DOHH2 (cell line): ENCODE results near the gene NBDY.

ENCODE experiments used
- H3F3A ChIP-seq: fragments of 200-600 bp; sonication (generic), shearing (Covaris generic); 2 replicates; pipeline ENCODE4 v1.6.0; 2016; ENCODE audit warnings: antibody characterized with exemption, mild to moderate bottlenecking; ENCODE audit not compliant: control insufficient read depth, insufficient read depth
- H3K27ac ChIP-seq: fragments of 200-600 bp; sonication (generic); 2 replicates; pipeline ENCODE4 v1.5.1; 2014; ENCODE audit warnings: low read depth, mild to moderate bottlenecking, low read length, moderate library complexity
- H3K27me3 ChIP-seq: fragments of 200-600 bp; sonication (generic); 2 replicates; pipeline ENCODE4 v1.6.1; 2014; ENCODE audit warnings: mild to moderate bottlenecking, low read length, mixed read lengths; ENCODE audit not compliant: control insufficient read depth
- H3K36me3 ChIP-seq: fragments of 200-600 bp; sonication (generic); 2 replicates; pipeline ENCODE4 v1.6.1; 2014; ENCODE audit warnings: mild to moderate bottlenecking, low read length, moderate library complexity, mixed read lengths; ENCODE audit not compliant: control insufficient read depth
- H3K4me1 ChIP-seq: fragments of 200-600 bp; sonication (generic); 2 replicates; pipeline ENCODE4 v1.6.1; 2014; ENCODE audit warnings: mild to moderate bottlenecking, low read length, mixed read lengths; ENCODE audit not compliant: control insufficient read depth
- H3K4me2 ChIP-seq: fragments of 200-600 bp; sonication (generic); 2 replicates; pipeline ENCODE4 v1.6.0; 2014; ENCODE audit warnings: mild to moderate bottlenecking, low read length, moderate library complexity
- H3K4me3 ChIP-seq: fragments of 200-600 bp; sonication (generic); 2 replicates; pipeline ENCODE4 v1.5.1; 2014; ENCODE audit warnings: mild to moderate bottlenecking, low read length, mixed read lengths
- H3K79me2 ChIP-seq: fragments of 200-600 bp; sonication (generic); 2 replicates; pipeline ENCODE4 v1.6.1; 2014; ENCODE audit warnings: mild to moderate bottlenecking, low read length, mixed read lengths; ENCODE audit not compliant: control insufficient read depth
- H3K9me2 ChIP-seq: fragments of 200-600 bp; sonication (generic); replicated peaks from 2 replicates; pipeline ENCODE4 v1.6.1; 2014; ENCODE audit warnings: mild to moderate bottlenecking, low read length, mixed read lengths; ENCODE audit not compliant: control insufficient read depth
- H3K9me3 ChIP-seq: fragments of 200-600 bp; sonication (generic); 2 replicates; pipeline ENCODE4 v1.6.1; 2014; ENCODE audit warnings: antibody characterized with exemption, low read length, mixed read lengths; ENCODE audit not compliant: control insufficient read depth, insufficient read depth
- H4K20me1 ChIP-seq: fragments of 200-600 bp; sonication (generic); 2 replicates; pipeline ENCODE4 v1.6.0; 2014; ENCODE audit warnings: low read depth, mild to moderate bottlenecking, antibody characterized with exemption, low read length, moderate library complexity; ENCODE audit not compliant: control insufficient read depth, insufficient read depth
- EZH2phosphoT487 ChIP-seq: fragments of 200-600 bp; sonication (generic); IDR thresholded peaks from 2 replicates; pipeline ENCODE4 v1.6.1; 2017; ENCODE audit warnings: borderline replicate concordance, mild to moderate bottlenecking, antibody characterized with exemption, low read length, moderate library complexity, mixed read lengths
- TF ChIP-seq, protein P1 (sequence below): fragments of 200-600 bp; sonication (generic); IDR thresholded peaks from one replicate; pipeline ENCODE4 v1.5.1; 2014; ENCODE audit warnings: antibody characterized with exemption, mild to moderate bottlenecking, low read depth, low read length; ENCODE audit not compliant: poor library complexity, severe bottlenecking

Gene NBDY

DNA sequence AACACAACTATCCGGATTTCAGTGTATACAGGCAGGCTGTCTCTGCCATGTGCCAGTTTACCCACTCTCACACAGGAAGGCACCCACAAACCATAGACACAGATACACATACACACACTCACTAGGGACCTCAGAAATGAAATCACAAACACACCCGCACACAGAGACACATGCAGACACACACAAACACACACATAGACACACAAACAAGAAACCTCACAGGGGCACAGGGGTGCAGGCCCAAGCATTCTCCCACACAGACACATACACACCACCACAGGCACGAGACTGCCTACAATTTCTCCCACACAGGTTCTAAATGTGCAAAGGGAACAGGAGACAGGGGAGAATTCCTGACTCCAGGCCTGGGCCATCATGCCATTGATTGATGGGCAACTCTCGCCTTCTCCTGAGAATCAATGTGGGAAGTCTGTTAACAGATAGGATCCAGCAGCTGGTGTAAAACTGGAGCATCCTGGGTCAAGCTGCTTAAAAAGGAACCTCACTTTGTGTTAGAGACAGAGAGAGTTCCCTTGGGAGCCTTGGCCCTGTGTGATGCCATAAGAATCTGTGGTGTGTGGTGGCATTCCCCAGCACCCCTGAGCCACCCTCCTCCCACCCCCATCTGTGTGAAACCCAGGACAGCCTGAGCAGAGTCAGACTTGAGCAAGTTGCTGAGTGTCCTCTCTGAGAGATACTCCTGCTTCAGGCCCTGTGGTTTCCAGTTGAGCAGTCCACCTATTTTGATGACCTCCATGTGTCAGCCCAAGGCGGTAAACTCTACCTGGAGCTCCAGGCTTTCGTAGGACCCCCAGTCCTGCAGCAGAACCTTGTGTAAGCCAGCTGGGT lies 33.9 kb downstream of the NBDY start:
- Histone ChIP-seq H3K4me2 (0 out of 2 replicates have a peak overlapping the region, but pooled peaks have one; percentile 63), H3F3A (no peaks in the 10 kb centered on the region), H3K9me2 (no peaks in the 10 kb centered on the region), H4K20me1 (no peaks in the 10 kb centered on the region), H3K4me1 (peaks cover 35% of the 10 kb centered on the region), H3K36me3 (no peaks in the 10 kb centered on the region), H3K79me2 (no peaks in the 10 kb centered on the region), H3K9me3 (no peaks in the 10 kb centered on the region), H3K4me3 (no peak overlapping the region), H3K27me3 (no peaks in the 10 kb centered on the region), H3K27ac (no peak overlapping the region)
- no peak for TF ChIP-seq EZH2phosphoT487
- TF ChIP-seq, protein P1, sequence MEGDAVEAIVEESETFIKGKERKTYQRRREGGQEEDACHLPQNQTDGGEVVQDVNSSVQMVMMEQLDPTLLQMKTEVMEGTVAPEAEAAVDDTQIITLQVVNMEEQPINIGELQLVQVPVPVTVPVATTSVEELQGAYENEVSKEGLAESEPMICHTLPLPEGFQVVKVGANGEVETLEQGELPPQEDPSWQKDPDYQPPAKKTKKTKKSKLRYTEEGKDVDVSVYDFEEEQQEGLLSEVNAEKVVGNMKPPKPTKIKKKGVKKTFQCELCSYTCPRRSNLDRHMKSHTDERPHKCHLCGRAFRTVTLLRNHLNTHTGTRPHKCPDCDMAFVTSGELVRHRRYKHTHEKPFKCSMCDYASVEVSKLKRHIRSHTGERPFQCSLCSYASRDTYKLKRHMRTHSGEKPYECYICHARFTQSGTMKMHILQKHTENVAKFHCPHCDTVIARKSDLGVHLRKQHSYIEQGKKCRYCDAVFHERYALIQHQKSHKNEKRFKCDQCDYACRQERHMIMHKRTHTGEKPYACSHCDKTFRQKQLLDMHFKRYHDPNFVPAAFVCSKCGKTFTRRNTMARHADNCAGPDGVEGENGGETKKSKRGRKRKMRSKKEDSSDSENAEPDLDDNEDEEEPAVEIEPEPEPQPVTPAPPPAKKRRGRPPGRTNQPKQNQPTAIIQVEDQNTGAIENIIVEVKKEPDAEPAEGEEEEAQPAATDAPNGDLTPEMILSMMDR = no peak

DNA sequence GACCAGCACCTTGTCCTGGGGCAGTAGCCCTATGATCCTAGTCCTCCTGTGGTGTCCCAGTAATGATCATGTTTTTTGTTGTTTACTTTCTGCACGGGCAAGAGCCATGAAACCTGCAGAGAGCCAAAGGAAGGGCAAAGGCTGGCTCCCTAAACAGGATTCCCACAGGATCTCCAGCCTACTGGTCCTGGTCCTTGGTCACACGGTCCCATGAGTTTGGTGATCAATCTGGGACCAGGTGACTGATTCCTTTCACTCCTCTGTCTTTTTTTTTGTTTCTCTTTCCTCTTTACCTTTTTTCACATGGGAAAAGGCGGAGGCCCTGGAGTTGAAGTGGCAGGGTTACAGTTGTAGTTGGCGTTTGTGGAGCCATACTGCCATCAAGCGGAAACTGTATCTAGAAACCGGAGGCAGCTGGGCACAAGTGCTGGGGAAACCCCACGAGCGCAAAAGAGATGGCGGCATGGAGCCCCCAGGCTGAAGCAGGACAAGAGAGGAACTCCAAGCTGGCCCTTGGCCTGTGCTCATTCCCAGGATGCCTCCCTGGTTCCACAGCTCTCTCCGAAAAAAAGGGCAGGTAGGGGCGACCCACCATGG lies 34.6 kb downstream of the NBDY start:
- no peak for TF ChIP-seq EZH2phosphoT487
- Histone ChIP-seq H3F3A (no peaks in the 10 kb centered on the region), H3K9me2 (no peaks in the 10 kb centered on the region), H3K9me3 (no peaks in the 10 kb centered on the region), H3K36me3 (no peaks in the 10 kb centered on the region), H3K79me2 (no peaks in the 10 kb centered on the region), H3K4me1 (peaks cover 35% of the 10 kb centered on the region), H3K4me2 (peak overlapping the region; percentile 63), H4K20me1 (no peaks in the 10 kb centered on the region), H3K27ac (no peak overlapping the region), H3K4me3 (peak overlapping the region; percentile 56), H3K27me3 (no peaks in the 10 kb centered on the region)

DNA sequence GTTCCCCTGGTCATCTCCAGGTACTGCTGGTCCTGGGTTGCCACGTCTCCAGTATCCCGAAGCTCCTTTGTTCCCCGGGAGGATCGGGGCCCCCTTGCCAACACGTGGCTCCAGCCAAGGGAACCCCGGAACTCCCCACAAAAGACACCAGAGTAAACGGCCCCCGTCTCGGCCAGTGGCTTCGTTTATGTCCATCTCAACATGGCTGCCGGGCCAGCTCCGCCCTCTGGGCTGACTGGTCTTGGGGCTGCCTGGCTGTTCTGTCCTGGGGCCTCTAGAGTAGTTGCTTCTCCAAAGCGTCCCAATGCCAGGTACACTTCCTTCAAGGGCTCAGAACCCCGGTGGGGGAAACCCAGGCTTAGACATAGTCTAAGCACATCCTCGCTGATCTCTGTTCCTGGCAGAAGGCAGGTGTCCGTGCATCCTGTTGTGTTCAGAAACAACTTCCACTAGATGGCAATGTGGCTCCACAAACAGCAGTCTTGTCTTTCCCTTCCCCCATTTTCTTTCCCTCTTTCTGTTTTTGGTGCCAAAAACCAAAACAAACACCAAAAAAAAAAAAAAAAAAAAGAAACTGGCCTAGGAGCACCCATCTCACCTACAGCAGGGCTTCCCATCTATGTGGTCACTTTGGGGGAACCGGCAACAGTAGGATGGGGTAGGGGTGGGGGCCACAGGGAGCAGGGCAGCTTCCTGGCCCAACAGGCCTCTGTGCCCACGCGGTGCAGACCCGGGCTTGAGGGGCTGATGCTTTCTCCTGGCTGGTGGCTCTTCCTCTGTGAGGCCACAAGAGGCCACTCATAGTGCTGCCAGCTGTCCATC lies 35.3 kb downstream of the NBDY start:
- peaks cover 35% of the 10 kb centered on the region for H3K4me1 ChIP-seq
- H3K36me3 ChIP-seq = no peaks in the 10 kb centered on the region
- H3K4me3 ChIP-seq = peak overlapping the region; percentile 56
- no peaks in the 10 kb centered on the region for H3K27me3 ChIP-seq
- no peaks in the 10 kb centered on the region for H3K9me2 ChIP-seq
- no peaks in the 10 kb centered on the region for H3F3A ChIP-seq
- H3K79me2 ChIP-seq = no peaks in the 10 kb centered on the region
- peak overlapping the region; percentile 28 for H3K27ac ChIP-seq
- no peaks in the 10 kb centered on the region for H3K9me3 ChIP-seq
- no peaks in the 10 kb centered on the region for H4K20me1 ChIP-seq
- no peak for TF ChIP-seq EZH2phosphoT487
- TF ChIP-seq, protein P1 = no peak
- H3K4me2 ChIP-seq = peak overlapping the region; percentile 63
